GM21737 (cell line): ENCODE data around the gene PAK4.
"Not testable (repeated sequence)": the region's sequence is repeated elsewhere in the genome, so short reads cannot be mapped to it uniquely, and the experiment has no call there.

ENCODE experiments used
- ATAC-seq: cut with Tn5 transposase; IDR thresholded peaks from one replicate; pipeline ENCODE4 v1.9.1; 2021; ENCODE audit warnings: mild to moderate bottlenecking, moderate library complexity; ENCODE audit not compliant: unreplicated experiment

The PAK4 gene

DNA sequence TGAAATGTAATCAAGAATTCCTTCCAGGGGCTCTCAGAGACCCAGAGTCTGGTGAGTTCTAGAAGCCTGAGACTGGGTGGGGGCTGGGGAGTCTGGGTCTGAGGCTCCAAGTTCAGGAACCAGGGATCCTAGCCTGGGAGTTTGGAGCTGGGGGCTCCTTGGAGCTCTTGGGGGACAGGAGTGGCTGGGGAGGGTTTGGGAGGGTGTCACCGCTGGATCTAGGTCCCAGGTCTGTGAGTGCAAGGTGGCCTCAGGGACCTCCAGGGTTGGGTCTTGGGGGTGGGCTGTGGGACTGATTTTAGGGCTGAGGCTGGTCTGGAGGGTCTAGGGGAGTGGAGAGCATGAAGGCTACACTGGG is 77.4 kb downstream of the PAK4 start:
- ATAC-seq, result no peak

DNA sequence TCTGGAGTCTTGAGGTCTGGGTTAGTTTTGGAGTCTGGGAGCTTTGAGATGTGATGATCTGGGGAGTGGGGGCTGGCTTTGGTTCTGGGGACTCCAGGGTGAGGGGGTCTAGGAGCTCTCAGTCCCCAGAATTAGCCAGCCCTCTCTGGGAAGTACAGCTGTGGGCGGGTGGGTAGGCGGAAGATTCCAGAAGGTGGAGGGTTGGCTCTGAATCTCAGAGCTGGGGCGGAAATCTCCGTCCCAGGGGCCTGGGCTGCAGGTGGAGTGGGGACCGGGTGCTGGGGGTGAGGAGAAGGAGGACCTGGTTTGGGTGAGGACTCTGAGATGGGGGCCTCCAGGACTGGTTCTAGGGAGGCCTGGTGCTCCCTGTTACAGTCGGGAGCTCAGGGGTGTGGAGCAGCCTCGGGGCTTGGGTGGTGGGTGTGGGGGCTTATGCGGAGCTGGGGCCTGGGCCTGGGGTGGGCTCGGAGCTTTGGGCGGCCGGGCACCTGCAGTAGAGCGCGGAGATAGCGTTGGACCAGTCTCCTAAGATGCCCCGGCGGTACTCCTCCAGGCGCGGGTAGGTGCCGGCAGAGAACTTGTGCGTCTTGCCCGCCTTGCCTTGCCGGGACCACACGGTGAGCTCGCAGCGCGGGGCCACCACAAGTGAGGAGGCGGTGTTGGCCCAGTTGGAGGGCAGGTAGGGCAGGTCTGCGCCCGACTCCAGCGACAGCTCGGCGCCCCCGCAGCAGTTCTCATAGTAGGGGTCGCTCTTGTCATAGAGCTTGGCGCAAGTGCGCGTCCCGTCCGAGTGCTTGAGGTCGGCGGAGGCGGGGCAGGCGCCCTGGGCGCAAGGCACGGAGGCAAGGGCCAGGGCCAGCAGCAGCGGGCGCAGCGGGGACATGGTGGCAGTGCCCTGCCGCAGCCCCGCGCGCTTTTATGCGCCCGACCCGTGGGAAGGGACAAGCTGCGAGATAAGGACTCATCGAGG is 78.1 kb downstream of the PAK4 start, which contains the start of gene SYCN:
Gene SYCN, minus strand, starts transcription at position 892 of the 970 bp plus-strand sequence. Its CDS starts 9 bp downstream, at position 883.
- ATAC-seq, result no peak

DNA sequence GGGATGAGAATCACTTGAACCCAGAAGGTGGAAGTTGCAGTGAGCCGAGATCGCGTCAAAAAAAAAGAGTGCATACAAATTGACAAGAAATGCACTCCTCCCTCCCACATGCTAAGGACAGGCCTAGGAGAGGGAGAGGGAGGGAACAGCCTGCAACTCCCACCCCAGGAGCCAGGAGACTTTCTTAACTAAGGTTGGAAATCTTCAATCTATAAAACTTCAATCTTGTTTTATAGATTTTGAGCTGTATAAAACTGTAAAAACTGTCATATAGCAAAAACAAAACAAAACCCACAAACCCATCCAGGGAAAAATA is 79.8 kb downstream of the PAK4 start:
- no peak for ATAC-seq

DNA sequence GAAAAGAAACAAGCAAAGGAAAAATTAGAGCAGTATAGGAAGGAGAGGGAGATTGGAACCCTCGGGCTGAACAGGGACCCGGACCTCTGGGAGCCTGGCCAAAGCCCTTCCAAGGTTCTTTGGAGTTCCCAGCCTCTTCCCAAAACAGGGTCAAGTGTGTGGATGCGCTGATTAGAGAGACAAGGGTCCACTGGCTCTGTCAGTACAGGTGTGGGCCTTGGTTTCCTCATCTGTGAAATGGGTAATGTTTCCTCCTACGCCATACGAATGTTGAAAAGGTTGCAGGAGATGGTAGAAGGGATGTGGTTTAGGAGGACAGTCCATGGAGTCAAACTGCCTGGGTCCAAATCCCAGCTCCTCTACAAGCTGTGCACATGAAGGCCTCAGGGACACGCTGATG is 80.5 kb downstream of the PAK4 start:
- ATAC-seq, result no peak

DNA sequence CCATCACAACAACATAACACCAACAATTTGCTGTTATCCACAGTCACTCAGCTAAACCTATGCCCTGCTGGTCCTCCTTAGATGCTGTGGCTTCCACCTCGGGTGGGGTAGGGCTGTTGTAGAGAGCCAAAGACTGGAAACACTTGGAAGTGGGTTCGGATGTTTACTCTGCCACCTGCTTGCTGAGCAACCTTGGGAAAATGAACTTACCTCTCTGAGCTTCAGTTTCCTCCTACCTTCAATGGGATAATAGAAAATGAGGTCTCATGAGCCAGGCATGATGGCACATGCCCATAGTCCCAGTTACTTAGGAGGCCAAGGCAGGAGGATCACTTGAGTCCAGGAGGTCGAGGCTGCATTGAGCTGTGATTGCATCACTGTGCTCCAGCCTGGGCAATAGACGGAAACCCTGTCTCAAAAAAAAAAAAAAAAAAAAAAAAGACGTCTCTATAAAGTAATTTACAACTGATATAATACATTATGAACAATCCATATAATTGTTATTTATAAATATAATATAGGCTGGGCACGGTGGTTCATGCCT is 81.8 kb downstream of the PAK4 start:
- ATAC-seq, result no peak

DNA sequence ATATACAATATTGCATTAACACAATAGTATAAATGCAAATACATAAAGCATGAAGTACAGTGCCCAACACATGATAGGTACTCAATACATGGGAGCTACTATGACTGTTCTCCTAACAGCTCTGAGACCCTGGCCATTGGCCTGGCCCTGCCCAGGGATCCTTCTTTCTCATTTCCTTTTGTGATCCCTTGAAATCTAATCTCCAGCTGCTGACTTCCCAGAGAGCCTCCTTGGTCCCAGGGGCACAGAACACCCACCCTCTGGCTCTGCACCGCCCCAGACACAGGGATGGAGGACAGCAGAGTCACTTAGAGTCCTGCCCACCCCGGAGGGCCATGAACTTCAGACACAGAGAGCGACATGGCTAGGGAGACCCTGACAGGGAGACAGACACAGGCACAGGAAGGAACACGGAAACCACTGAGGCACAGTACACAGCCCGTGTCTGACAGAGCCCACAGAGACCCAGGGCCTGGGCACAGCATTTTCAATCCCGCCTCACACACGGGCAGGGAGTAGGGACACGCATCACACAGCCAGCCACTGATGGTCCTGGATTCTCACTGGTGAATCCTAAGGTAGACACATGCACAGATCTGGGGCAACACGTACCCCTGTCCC is 82.7 kb downstream of the PAK4 start:
- ATAC-seq, result no peak

DNA sequence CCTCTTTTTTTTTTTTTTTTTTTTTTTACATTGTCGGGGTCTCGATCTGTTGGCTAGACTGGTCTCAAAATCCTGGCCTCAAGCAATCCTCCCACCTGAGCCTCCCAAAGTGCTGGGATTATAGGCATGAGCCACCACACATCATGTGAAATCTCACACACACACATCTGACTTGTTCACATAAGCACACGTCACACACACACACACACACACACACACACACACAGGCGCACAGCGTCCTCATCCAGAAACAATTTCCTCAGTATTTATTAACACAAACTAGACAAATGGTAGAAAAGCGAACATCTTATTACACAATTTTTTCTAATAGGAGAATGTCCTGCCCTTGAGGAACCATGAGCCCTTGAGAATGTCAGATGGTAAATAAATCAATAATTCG is 83.6 kb downstream of the PAK4 start:
- ATAC-seq, result no peak

DNA sequence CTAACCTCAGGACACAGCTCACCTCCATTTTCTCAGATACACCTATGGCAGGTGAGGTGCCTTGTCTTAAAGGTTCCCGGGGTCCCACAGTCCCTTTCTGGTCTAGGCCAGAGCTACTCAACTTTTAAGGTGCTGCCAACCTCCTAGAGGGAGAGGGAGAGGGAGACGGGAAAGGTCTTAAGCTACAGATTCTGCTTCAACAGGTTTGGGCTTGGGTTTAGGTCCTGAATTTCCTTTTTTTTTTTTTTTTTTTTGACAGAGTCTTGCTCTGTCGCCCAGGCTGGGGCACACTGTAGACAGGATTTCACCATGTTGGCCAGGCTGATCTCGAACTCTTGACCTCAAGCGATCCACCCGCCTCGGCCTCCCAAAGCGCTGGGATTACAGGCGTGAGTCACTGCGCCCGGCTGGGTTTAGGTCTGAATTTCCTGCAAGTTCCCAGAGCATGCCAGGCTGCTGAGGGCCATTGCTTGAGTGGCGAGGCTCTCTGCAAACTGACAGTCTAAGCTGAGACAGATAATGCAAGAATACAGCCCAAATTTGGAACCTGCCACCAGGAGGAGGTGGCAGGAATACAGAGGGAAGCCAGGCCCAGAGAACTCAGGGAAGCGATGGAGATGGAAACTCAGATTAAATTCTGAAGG is 86.3 kb downstream of the PAK4 start:
- no peak for ATAC-seq

DNA sequence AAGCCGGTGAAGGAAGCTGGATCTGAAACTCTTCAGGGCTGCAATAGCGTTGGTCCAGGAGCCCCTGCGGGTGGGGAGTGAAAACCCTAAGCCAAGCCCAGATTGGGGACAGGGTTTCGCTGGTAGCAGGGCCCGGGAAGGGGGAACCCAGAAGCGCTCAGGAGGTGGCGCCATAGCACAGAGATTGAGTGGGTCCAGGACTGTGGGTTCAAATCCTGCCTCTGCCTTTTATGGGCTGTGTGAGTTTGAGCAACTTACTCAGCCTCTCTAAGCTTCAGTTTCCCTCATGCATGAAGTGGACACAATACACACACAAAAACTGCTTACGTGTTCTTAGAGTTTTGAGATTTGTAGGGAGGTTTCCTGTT is 86.8 kb downstream of the PAK4 start:
- no peak for ATAC-seq

DNA sequence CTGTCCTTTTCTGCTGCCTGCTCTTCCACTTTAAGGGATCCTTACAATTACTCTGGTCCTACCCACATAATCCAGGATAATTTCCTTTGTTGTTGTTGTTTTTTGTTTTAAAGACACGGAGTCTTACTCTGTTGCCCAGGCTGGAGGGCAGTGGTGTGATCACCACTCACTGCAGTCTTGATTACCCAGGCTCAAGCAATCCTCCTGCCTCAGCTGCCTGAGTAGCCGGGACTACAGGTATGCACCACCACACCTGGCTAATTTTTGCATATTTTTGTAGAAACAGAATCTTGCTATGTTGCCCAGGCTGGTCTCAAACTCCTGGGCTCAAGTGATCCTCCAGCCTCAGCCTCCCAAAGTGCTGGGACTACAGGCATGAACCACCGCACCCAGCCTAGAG is 89.7 kb downstream of the PAK4 start:
- not testable (repeated sequence) for ATAC-seq

DNA sequence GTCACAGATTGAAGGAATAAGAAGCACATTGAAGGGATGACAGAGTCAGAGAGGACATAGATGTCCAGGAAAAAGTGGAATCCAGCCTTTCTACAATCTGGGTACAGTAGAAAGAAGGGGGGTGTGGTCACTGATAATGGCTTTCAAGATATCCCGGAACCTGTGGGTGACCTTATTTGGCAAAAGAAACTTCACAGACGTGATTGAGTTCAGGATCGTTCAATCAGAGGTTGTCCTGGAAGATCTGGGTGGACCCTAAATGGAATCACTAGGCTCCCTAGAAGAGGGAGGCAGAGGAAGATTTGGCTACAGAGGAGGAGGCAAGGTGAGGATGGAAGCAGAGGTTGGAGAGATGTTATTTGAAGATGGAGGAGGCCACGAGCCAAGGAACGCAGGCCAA is 91.5 kb downstream of the PAK4 start:
- ATAC-seq, result no peak

DNA sequence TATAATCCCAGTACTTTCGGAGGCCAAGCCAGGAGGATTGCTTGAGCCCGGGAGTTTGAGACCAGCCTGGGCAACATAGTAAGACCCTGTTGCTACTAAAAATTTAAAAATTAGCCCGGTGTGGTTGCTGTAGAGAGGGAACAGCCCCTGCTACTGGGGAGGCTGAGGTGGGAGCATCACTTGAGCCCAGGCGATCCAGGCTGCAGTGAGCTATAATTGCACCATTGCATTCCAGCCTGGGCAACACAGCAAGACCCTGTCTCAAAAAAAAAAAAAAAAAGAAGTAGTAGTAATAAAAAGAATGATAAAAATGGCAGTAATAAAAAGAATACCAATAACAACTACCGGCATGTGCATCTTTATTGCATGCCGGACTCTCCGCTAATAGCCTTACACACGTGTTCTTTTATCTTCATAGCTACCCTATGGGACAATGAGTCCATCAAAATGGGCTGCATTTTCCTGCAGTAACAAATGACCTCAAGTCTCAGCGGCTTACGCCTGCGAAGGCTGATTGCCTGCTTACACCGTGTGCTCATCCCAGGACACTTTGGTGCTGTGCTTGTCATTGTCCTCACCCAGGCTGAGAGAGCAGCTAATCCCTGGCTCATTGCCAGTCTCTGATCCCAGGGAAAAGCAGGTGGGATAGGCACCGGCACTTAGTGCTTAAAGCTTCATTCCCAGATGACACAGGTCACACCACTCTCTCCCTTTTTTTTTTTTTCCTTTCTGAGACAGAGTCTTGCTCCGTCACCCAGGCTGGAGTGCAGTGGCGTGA is 92.8 kb downstream of the PAK4 start:
- ATAC-seq, result no peak

DNA sequence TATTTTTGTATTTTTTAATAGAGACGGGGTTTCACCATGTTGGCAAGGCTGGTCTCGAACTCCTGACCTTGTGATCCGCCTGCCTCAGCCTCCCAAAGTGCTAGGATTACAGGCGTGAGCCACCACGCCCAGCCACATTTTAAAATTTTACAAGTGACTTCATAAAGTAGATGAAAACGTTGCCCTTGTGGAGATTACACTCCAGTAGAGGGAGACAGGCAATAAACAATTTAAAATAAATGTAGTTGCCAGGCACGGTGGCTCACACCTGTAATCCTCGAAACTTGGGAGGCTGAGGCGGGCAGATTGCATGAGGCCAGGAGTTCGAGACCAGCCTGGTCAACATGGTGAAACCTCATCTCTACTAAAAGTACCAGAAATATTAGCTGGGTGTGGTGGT is 93.5 kb downstream of the PAK4 start:
- not testable (repeated sequence) for ATAC-seq

DNA sequence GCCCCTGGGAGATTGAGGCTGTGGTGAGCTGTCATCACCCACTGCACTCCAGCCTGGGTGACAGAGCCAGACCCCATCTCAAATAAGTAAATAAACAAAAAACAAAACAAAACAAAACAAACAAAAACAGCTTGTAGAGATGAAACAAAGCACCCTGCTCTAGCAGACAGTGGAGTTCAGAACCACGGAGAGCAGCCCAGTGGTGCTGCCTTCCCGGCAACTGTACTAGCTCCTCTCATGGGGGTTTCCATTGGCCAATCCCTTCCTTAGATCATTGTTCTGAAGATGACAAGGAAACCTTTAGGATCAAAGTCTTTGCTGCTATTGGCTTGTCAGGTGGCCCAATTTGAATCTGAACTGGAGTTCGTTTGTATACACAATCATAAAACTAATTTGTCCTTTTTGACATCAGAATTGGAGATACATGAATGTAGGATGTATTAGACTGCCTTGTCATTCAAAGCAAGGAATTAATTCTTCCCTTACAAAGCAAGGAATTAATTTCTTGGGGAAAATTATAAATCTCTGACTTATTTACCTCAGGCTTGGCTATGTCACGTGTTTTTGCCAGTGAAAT is 98.2 kb downstream of the PAK4 start:
- ATAC-seq, result no peak

DNA sequence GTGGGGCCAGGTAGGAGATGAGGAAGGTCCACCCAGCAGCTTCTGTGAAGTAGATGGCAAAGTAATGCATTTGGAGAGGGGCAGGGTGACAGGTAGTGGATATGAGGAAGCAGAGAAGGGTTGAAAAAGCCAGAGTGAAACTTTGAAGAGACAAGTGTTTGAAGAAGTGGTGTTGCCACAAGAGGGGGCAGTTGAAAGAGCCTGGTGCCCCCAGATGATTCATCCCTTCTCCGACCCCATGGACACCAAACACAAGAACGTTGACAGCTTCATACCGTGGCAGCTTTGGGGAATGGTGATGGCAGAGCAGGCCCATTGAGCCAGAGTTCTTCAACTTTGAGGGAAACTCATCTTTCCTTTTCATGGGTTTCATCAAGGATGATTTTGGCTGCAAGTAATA is 99.3 kb downstream of the PAK4 start:
- no peak for ATAC-seq
